GM12875 (cell line): ENCODE results near the gene CDK5R1.

ENCODE experiments used
- H3K4me3 ChIP-seq: one replicate; pipeline ENCODE4 v1.5.1; 2011; ENCODE audit warnings: low read depth, low read length, control low read depth
- CTCF ChIP-seq: IDR thresholded peaks from 2 replicates; pipeline ENCODE4 v1.5.1; 2011; ENCODE audit warnings: low read depth, mild to moderate bottlenecking, control low read depth, inconsistent platforms, low read length, moderate library complexity, borderline replicate concordance; ENCODE audit not compliant: insufficient read depth

The CDK5R1 gene

GRCh38 chr17:32470405-32471167 lies 16.2 kb upstream of the CDK5R1 start:
- no peak for TF ChIP-seq CTCF

GRCh38 chr17:32471652-32472051 lies 15.1 kb upstream of the CDK5R1 start:
- no peak for TF ChIP-seq CTCF
- H3K4me3 ChIP-seq = no peak overlapping the region

More at GRCh38 chr17:32470405-32471167, 16.2 kb upstream of the CDK5R1 start:
- no peak overlapping the region for H3K4me3 ChIP-seq

- no peak for TF ChIP-seq CTCF
These were observed 11.5 kb upstream of the CDK5R1 start for GRCh38 chr17:32475258-32475657.

GRCh38 chr17:32477220-32477619 lies 9.6 kb upstream of the CDK5R1 start:
- H3K4me3 ChIP-seq = no peak overlapping the region

More at GRCh38 chr17:32475258-32475657, 11.5 kb upstream of the CDK5R1 start:
- H3K4me3 ChIP-seq = no peak overlapping the region

DNA sequence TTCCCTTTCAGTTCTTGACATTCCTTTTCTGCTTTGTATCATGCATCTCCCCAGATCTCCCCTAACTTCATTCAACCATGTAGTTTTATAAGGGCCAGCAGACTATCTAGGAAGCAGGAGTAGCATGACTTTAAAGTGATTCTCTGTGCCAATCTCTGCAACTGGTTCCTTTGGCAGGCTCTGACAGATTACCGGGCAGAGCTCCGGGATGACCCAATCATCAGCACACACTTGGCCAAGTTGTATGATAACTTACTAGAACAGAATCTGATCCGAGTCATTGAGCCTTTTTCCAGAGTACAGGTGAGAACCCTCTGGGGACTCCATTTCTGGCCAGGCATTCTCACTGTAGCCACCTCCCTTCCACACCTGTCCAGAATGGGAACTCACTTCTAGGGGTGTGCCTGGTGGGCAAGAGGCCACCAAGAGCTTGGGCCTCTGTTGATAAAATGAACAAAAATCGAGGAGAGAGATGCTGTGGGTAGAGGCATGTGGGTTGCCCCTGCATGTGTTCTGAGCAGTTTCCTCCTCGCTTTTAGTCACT lies 7.6 kb upstream of the CDK5R1 start:
- no peak overlapping the region for H3K4me3 ChIP-seq
- no peak for TF ChIP-seq CTCF

More at GRCh38 chr17:32477220-32477619, 9.6 kb upstream of the CDK5R1 start:
- no peak for TF ChIP-seq CTCF

- TF ChIP-seq CTCF = no peak
- no peak overlapping the region for H3K4me3 ChIP-seq
These were observed 5.6 kb upstream of the CDK5R1 start for GRCh38 chr17:32481193-32481592.
